Erythroblast (primary cell): ENCODE data around the gene ARHGEF10L.

Source experiments
- GATA1 ChIP-seq: IDR thresholded peaks from 2 replicates; pipeline ENCODE4 v1.6.1; 2011; ENCODE audit warnings: low read depth, mild to moderate bottlenecking, control low read depth, low read length, moderate library complexity
- POLR2A ChIP-seq: IDR thresholded peaks from 2 replicates; pipeline ENCODE4 v1.6.1; 2011; ENCODE audit warnings: mild to moderate bottlenecking, low read length

DNA sequence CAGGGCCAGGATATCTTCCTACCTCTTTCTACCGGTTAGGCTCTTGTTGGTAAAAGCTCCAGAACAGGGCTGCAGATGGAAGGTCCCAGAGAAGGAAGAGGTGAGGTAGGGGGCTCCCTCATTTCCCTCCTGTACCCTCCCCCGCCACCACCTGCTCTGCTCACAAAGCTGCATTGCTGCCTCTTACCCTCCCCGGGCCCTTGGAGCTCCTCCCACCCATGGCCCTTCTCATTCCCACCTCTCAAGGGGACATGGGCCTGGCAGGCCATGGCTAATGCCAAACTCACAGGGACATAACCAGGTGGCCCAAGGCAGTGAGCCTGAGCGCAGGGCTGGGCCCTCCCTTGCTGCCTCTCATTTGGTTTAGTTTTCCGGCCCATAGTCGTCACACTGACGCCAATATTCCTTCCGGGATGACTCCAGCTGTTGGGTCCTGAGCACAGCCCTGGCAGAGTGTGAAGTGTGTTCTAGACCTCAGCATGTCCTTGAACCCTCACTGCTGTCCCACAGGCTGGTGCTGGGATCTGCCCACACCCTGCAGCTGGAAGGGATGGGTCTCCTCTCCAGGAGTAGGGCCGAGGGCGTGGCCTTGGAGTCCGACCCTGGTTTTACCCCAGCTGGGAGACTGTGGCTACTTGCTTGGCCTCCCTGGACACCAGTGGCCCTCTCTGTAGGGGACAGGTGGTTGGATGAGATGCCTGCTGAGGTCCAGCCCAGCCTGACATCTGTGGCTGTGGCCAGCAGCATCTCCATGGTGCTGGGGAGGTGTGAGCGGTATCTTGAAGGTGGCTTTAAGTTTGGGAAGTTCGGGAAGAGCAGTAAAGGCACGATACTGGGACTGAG, 104.6 kb downstream of the ARHGEF10L start:
- no peak for TF ChIP-seq POLR2A
- TF ChIP-seq GATA1, result no peak
